ENCODE data around the gene CPLANE2.
"Not testable (repeated sequence)": the region's sequence is repeated elsewhere in the genome, so short reads cannot be mapped to it uniquely, and the experiment has no call there.

The CPLANE2 gene

GRCh38 chr1:16199157-16199501 lies 37.9 kb downstream of the CPLANE2 start:
- no peaks in the 10 kb centered on the region for H3K79me2 ChIP-seq (ENCODE audit: control insufficient read depth, insufficient read depth, low read length, unreplicated experiment)
- no peak overlapping the region for H2AFZ ChIP-seq (ENCODE audit: low read length, unreplicated experiment)
- no peaks in the 10 kb centered on the region for H3K27me3 ChIP-seq (ENCODE audit: insufficient read depth, low read length)
- no peaks in the 10 kb centered on the region for H3K4me1 ChIP-seq (ENCODE audit: control insufficient read depth, insufficient read depth, low read length, unreplicated experiment)
- H3K36me3 ChIP-seq (ENCODE audit: insufficient read depth, low read length) = no peaks in the 10 kb centered on the region
- H3K27ac ChIP-seq (ENCODE audit: low read depth, low read length) = no peak overlapping the region
- no peak overlapping the region for H3K4me3 ChIP-seq (ENCODE audit: low read depth, low read length)

- Histone ChIP-seq H3K4me3 (ENCODE audit: low read depth, low read length) (no peak overlapping the region), H3K27ac (ENCODE audit: low read depth, low read length) (no peak overlapping the region), H2AFZ (ENCODE audit: low read length, unreplicated experiment) (no peak overlapping the region), H3K27me3 (ENCODE audit: insufficient read depth, low read length) (no peaks in the 10 kb centered on the region), H3K79me2 (ENCODE audit: control insufficient read depth, insufficient read depth, low read length, unreplicated experiment) (no peaks in the 10 kb centered on the region), H3K4me1 (ENCODE audit: control insufficient read depth, insufficient read depth, low read length, unreplicated experiment) (no peaks in the 10 kb centered on the region), H3K36me3 (ENCODE audit: insufficient read depth, low read length) (no peaks in the 10 kb centered on the region)
These were observed 38.4 kb downstream of the CPLANE2 start for GRCh38 chr1:16198444-16199156.

- no peaks in the 10 kb centered on the region for H3K79me2 ChIP-seq (ENCODE audit: control insufficient read depth, insufficient read depth, low read length, unreplicated experiment)
These were observed 40.1 kb downstream of the CPLANE2 start for GRCh38 chr1:16196874-16197273.

GRCh38 chr1:16196139-16196538 lies 40.8 kb downstream of the CPLANE2 start:
- H3K36me3 ChIP-seq (ENCODE audit: insufficient read depth, low read length); H3K79me2 ChIP-seq (ENCODE audit: control insufficient read depth, insufficient read depth, low read length, unreplicated experiment); H3K4me3 ChIP-seq (ENCODE audit: low read depth, low read length); H3K4me1 ChIP-seq (ENCODE audit: control insufficient read depth, insufficient read depth, low read length, unreplicated experiment); H3K27ac ChIP-seq (ENCODE audit: low read depth, low read length); H3K27me3 ChIP-seq (ENCODE audit: insufficient read depth, low read length); H2AFZ ChIP-seq (ENCODE audit: low read length, unreplicated experiment): not testable (repeated sequence)

More at GRCh38 chr1:16196874-16197273, 40.1 kb downstream of the CPLANE2 start:
- Histone ChIP-seq H3K27me3 (ENCODE audit: insufficient read depth, low read length) (no peaks in the 10 kb centered on the region), H2AFZ (ENCODE audit: low read length, unreplicated experiment) (no peak overlapping the region), H3K4me1 (ENCODE audit: control insufficient read depth, insufficient read depth, low read length, unreplicated experiment) (no peaks in the 10 kb centered on the region), H3K27ac (ENCODE audit: low read depth, low read length) (no peak overlapping the region), H3K4me3 (ENCODE audit: low read depth, low read length) (no peak overlapping the region), H3K36me3 (ENCODE audit: insufficient read depth, low read length) (no peaks in the 10 kb centered on the region)

- Histone ChIP-seq H3K4me3 (ENCODE audit: low read depth, low read length) (no peak overlapping the region), H3K27ac (ENCODE audit: low read depth, low read length) (no peak overlapping the region), H2AFZ (ENCODE audit: low read length, unreplicated experiment) (no peak overlapping the region)
These were observed 41.5 kb downstream of the CPLANE2 start for GRCh38 chr1:16195518-16195905.

GRCh38 chr1:16191916-16192546 lies 45.0 kb downstream of the CPLANE2 start:
- H2AFZ ChIP-seq (ENCODE audit: low read length, unreplicated experiment) = no peak overlapping the region
- H3K4me3 ChIP-seq (ENCODE audit: low read depth, low read length) = no peak overlapping the region
- H3K36me3 ChIP-seq (ENCODE audit: insufficient read depth, low read length) = no peaks in the 10 kb centered on the region
- H3K79me2 ChIP-seq (ENCODE audit: control insufficient read depth, insufficient read depth, low read length, unreplicated experiment) = no peaks in the 10 kb centered on the region
- H3K27me3 ChIP-seq (ENCODE audit: insufficient read depth, low read length) = no peaks in the 10 kb centered on the region
- H3K4me1 ChIP-seq (ENCODE audit: control insufficient read depth, insufficient read depth, low read length, unreplicated experiment) = peaks cover 16% of the 10 kb centered on the region
- H3K27ac ChIP-seq (ENCODE audit: low read depth, low read length) = no peak overlapping the region

More at GRCh38 chr1:16195518-16195905, 41.5 kb downstream of the CPLANE2 start:
- Histone ChIP-seq H3K27me3 (ENCODE audit: insufficient read depth, low read length) (no peaks in the 10 kb centered on the region), H3K4me1 (ENCODE audit: control insufficient read depth, insufficient read depth, low read length, unreplicated experiment) (no peaks in the 10 kb centered on the region), H3K79me2 (ENCODE audit: control insufficient read depth, insufficient read depth, low read length, unreplicated experiment) (no peaks in the 10 kb centered on the region), H3K36me3 (ENCODE audit: insufficient read depth, low read length) (no peaks in the 10 kb centered on the region)

- Histone ChIP-seq H3K27ac (ENCODE audit: low read depth, low read length) (no peak overlapping the region), H2AFZ (ENCODE audit: low read length, unreplicated experiment) (no peak overlapping the region), H3K4me3 (ENCODE audit: low read depth, low read length) (no peak overlapping the region), H3K79me2 (ENCODE audit: control insufficient read depth, insufficient read depth, low read length, unreplicated experiment) (no peaks in the 10 kb centered on the region), H3K36me3 (ENCODE audit: insufficient read depth, low read length) (no peaks in the 10 kb centered on the region), H3K4me1 (ENCODE audit: control insufficient read depth, insufficient read depth, low read length, unreplicated experiment) (peaks cover 16% of the 10 kb centered on the region), H3K27me3 (ENCODE audit: insufficient read depth, low read length) (no peaks in the 10 kb centered on the region)
These were observed 45.7 kb downstream of the CPLANE2 start for GRCh38 chr1:16191309-16191708.

GRCh38 chr1:16189921-16190621 lies 46.9 kb downstream of the CPLANE2 start:
- H3K27me3 ChIP-seq (ENCODE audit: insufficient read depth, low read length) = no peaks in the 10 kb centered on the region
- H3K4me1 ChIP-seq (ENCODE audit: control insufficient read depth, insufficient read depth, low read length, unreplicated experiment) = peaks cover 16% of the 10 kb centered on the region
- no peak overlapping the region for H3K27ac ChIP-seq (ENCODE audit: low read depth, low read length)
- no peak overlapping the region for H3K4me3 ChIP-seq (ENCODE audit: low read depth, low read length)
- no peak overlapping the region for H2AFZ ChIP-seq (ENCODE audit: low read length, unreplicated experiment)
- H3K36me3 ChIP-seq (ENCODE audit: insufficient read depth, low read length) = no peaks in the 10 kb centered on the region
- no peaks in the 10 kb centered on the region for H3K79me2 ChIP-seq (ENCODE audit: control insufficient read depth, insufficient read depth, low read length, unreplicated experiment)

GRCh38 chr1:16189003-16189402 lies 48.0 kb downstream of the CPLANE2 start:
- no peaks in the 10 kb centered on the region for H3K27me3 ChIP-seq (ENCODE audit: insufficient read depth, low read length)
- H3K79me2 ChIP-seq (ENCODE audit: control insufficient read depth, insufficient read depth, low read length, unreplicated experiment) = no peaks in the 10 kb centered on the region
- peaks cover 16% of the 10 kb centered on the region for H3K4me1 ChIP-seq (ENCODE audit: control insufficient read depth, insufficient read depth, low read length, unreplicated experiment)
- no peak overlapping the region for H3K27ac ChIP-seq (ENCODE audit: low read depth, low read length)
- no peak overlapping the region for H2AFZ ChIP-seq (ENCODE audit: low read length, unreplicated experiment)
- no peak overlapping the region for H3K4me3 ChIP-seq (ENCODE audit: low read depth, low read length)
- H3K36me3 ChIP-seq (ENCODE audit: insufficient read depth, low read length) = no peaks in the 10 kb centered on the region

- Histone ChIP-seq H3K36me3 (ENCODE audit: insufficient read depth, low read length) (no peaks in the 10 kb centered on the region), H3K4me3 (ENCODE audit: low read depth, low read length) (no peak overlapping the region), H3K79me2 (ENCODE audit: control insufficient read depth, insufficient read depth, low read length, unreplicated experiment) (no peaks in the 10 kb centered on the region), H2AFZ (ENCODE audit: low read length, unreplicated experiment) (no peak overlapping the region), H3K27me3 (ENCODE audit: insufficient read depth, low read length) (no peaks in the 10 kb centered on the region), H3K4me1 (ENCODE audit: control insufficient read depth, insufficient read depth, low read length, unreplicated experiment) (peaks cover 21% of the 10 kb centered on the region), H3K27ac (ENCODE audit: low read depth, low read length) (no peak overlapping the region)
These were observed 49.1 kb downstream of the CPLANE2 start for GRCh38 chr1:16187748-16188401.

All from ACC112 (cell line).